Measurements from ENCODE around the gene DDX49.

Gene DDX49

GRCh38 chr19:18966307-18966706 is 46.8 kb downstream of the DDX49 start:
- peak overlapping the region; percentile 76 for H3K27ac ChIP-seq
- no peak for TF ChIP-seq CTCF (conservative IDR thresholded peaks at IDR 0.05)
- no peak for TF ChIP-seq ZFX (IDR thresholded peaks at IDR 0.05)

DNA sequence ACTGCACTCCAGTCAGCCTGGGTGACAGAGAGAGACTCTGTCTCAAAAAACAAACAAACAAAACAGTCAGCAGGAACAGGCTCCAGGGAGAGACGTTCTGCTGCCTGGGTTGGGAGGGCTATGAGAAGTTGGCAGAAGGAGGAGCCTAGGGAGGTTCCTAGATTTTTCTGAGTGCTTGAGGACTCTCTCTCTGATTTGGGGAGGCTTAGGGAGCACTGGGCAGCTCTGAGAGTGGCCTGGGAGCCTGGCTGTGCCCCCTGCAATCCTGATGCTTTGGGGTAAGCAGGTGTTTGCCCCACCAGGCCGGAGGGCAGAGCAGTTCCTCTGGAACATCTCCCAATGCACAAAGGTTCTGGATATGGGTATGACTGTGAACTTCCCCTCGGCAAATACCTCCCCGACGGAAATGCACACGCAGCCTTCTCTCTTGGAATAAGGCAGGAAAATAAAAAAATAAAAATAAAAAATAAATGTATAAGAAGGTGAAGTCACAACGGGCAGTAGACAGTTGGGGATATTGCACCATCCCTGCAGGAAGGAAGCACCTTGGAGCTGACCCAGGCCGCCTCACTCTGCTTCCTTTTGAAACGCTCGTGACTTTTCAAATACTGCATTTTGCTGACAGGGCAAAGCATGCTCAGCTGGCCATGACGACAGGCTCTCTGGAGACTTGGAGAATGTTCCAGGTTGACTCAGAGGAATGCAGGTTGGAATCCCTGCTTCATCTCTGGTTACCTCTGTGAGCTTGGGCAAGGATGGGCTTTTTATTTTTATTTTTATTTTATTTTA is 48.0 kb downstream of the DDX49 start:
- peak overlapping the region; percentile 76 for H3K27ac ChIP-seq
- TF ChIP-seq ZFX (IDR thresholded peaks at IDR 0.05) (no peak), CTCF (conservative IDR thresholded peaks at IDR 0.05) (no peak)

- H3K27ac ChIP-seq: no peak overlapping the region
- TF ChIP-seq ZFX (IDR thresholded peaks at IDR 0.05) (no peak), CTCF (conservative IDR thresholded peaks at IDR 0.05) (no peak)
These were observed 50.6 kb downstream of the DDX49 start for GRCh38 chr19:18969931-18970659.

- no peak overlapping the region for H3K27ac ChIP-seq
- TF ChIP-seq ZFX (IDR thresholded peaks at IDR 0.05): no peak
- TF ChIP-seq CTCF (conservative IDR thresholded peaks at IDR 0.05): no peak
These were observed 52.8 kb downstream of the DDX49 start for GRCh38 chr19:18972301-18972811.

GRCh38 chr19:18972851-18973250 is 53.3 kb downstream of the DDX49 start:
- no peak overlapping the region for H3K27ac ChIP-seq
- TF ChIP-seq ZFX (IDR thresholded peaks at IDR 0.05) (no peak), CTCF (conservative IDR thresholded peaks at IDR 0.05) (no peak)

- TF ChIP-seq CTCF (conservative IDR thresholded peaks at IDR 0.05) (no peak), ZFX (IDR thresholded peaks at IDR 0.05) (no peak)
These were observed 55.5 kb downstream of the DDX49 start for GRCh38 chr19:18975011-18975410.

DNA sequence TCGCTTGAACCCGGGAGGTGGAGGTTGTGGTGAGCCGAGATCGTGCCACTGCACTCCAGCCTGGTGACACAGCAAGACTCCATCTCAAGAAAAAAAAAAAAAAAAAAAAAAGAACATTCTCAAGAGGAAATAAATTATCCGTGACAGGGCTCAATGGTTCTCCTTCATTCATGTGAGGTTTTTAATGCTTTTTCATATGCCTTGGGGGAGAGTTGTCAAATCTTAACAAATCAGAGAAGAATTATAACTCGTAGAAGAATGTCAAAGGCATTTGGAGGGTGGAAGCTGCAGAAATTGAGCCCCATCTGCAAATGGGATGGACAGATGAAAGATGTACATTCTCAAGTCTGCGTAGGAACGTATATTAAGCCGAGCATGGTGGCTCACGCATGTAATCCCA is 56.4 kb downstream of the DDX49 start:
- no peak overlapping the region for H3K27ac ChIP-seq
- no peak for TF ChIP-seq ZFX (IDR thresholded peaks at IDR 0.05)
- no peak for TF ChIP-seq CTCF (conservative IDR thresholded peaks at IDR 0.05)

More at GRCh38 chr19:18975011-18975410, 55.5 kb downstream of the DDX49 start:
- H3K27ac ChIP-seq: no peak overlapping the region

All from C4-2B (cell line).